BJ (cell line): ENCODE measurements around the gene DRC7. TPM values are rescaled to one million over a fixed set of nuclear protein-coding genes. Genes with fewer than 3 reads are reported as not detected.
A peak's percentile ranks its signal among the peaks of the same experiment; 100 is the strongest.

Experiments used
- CTCF ChIA-PET: fragments of 350-600 bp; formaldehyde crosslinking; extraction: SDS; loops from one replicate; lab custom pipeline; 2021; ENCODE audit warnings: antibody characterized with exemption, inconsistent platforms; lab: Yijun Ruan, JAX
- POLR2A ChIA-PET: fragments of 300-600 bp; sonication (Branson Sonifier 250); formaldehyde crosslinking; extraction: SDS; loops from one replicate; lab custom pipeline; 2021; ENCODE audit warnings: antibody characterized with exemption; lab: Charles Lee
- DNase-seq: peaks from one replicate; pipeline ENCODE4 v3.0.0-alpha.2; 2011; ENCODE audit warnings: low read depth
- H3K27me3 ChIP-seq: 2 replicates; pipeline ENCODE4 v1.6.0; 2011; ENCODE audit warnings: low read length; ENCODE audit not compliant: control insufficient read depth, insufficient read depth
- H3K36me3 ChIP-seq: 2 replicates; pipeline ENCODE4 v1.5.1; 2011; ENCODE audit warnings: low read length; ENCODE audit not compliant: control insufficient read depth, insufficient read depth
- H3K4me3 ChIP-seq: 2 replicates; pipeline ENCODE4 v1.5.1; 2011; ENCODE audit warnings: low read depth, mild to moderate bottlenecking, control low read depth, low read length
- polyA plus RNA-seq: library from polyadenylated mRNA; depleted of rRNA; stranded (reverse); fragments of >200 nt; gene quantifications from 2 replicates; pipeline ENCODE4 v1.2.3, GENCODE V29; 2011
- TF ChIP-seq, protein P1 (sequence below): IDR thresholded peaks from 2 replicates; pipeline ENCODE4 v1.5.1; 2011; ENCODE audit warnings: low read depth, mild to moderate bottlenecking, control low read depth, inconsistent platforms, low read length, moderate library complexity; ENCODE audit not compliant: insufficient read depth

Gene DRC7
- polyA plus RNA-seq, 1 experiment = not detected

- TF ChIP-seq, protein P1, sequence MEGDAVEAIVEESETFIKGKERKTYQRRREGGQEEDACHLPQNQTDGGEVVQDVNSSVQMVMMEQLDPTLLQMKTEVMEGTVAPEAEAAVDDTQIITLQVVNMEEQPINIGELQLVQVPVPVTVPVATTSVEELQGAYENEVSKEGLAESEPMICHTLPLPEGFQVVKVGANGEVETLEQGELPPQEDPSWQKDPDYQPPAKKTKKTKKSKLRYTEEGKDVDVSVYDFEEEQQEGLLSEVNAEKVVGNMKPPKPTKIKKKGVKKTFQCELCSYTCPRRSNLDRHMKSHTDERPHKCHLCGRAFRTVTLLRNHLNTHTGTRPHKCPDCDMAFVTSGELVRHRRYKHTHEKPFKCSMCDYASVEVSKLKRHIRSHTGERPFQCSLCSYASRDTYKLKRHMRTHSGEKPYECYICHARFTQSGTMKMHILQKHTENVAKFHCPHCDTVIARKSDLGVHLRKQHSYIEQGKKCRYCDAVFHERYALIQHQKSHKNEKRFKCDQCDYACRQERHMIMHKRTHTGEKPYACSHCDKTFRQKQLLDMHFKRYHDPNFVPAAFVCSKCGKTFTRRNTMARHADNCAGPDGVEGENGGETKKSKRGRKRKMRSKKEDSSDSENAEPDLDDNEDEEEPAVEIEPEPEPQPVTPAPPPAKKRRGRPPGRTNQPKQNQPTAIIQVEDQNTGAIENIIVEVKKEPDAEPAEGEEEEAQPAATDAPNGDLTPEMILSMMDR = no peak
- Histone ChIP-seq H3K36me3 (no peaks in the 10 kb centered on the region), H3K4me3 (no peak overlapping the region), H3K27me3 (peaks cover 2% of the 10 kb centered on the region)
- ChIA-PET CTCF (interaction anchor here (0.8 to 1.5 kb wide), 4 partner anchors 14 to 145 kb away, joined by 3 to 7 read pairs (median 4); partner anchors contain the start of gene KATNB1), POLR2A (no interaction called here)
- no peak for DNase-seq
Measured at GRCh38 chr16:57721356-57722209, 27.0 kb downstream of the DRC7 start.

GRCh38 chr16:57722210-57722499, 27.5 kb downstream of the DRC7 start:
- Histone ChIP-seq H3K27me3 (peaks cover 2% of the 10 kb centered on the region), H3K36me3 (no peaks in the 10 kb centered on the region), H3K4me3 (no peak overlapping the region)
- ChIA-PET CTCF (interaction anchor here (0.9 to 1.8 kb wide), 2 partner anchors 141 to 145 kb away, joined by 4 read pairs; no protein-coding TSS in a partner anchor), POLR2A (no interaction called here)
- TF ChIP-seq, protein P1 = no peak
- DNase-seq = no peak

DNA sequence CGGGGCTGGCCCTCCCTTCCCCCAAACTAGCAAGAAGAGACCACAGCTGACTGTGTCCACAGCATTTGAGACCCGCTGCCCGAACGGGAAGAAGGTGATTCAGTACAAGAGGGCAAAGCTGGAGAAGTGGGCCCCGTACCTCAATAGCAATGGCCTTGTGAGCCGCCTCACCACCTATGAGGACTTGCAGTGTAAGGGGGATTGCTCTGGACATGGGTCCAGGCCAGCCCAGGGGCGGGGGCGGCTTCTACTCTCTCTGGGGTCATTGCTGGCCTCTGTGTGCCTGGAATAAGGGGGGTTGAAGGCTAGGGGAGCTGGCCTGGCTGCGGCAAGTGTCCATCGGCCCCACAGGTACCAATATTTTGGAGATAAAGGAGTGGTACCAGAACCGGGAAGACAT, 28.0 kb downstream of the DRC7 start:
- Histone ChIP-seq H3K36me3 (no peaks in the 10 kb centered on the region), H3K27me3 (peaks cover 2% of the 10 kb centered on the region), H3K4me3 (no peak overlapping the region)
- ChIA-PET CTCF (interaction anchor here (0.7 to 1.8 kb wide), 4 partner anchors 141 to 279 kb away, joined by 3 to 4 read pairs (median 4); partner anchors contain the start of gene USB1), POLR2A (no interaction called here)
- DNase-seq = no peak
- TF ChIP-seq, protein P1 = no peak

- Histone ChIP-seq H3K36me3 (no peaks in the 10 kb centered on the region), H3K27me3 (peaks cover 2% of the 10 kb centered on the region), H3K4me3 (no peak overlapping the region)
- TF ChIP-seq, protein P1 = peak; percentile 24; the same call in 1 of the 2 replicates
- DNase-seq = no peak
- ChIA-PET POLR2A (no interaction called here), CTCF (interaction anchor here (0.7 to 1.8 kb wide), 3 partner anchors 140 to 279 kb away, joined by 3 to 4 read pairs (median 4); partner anchors contain the start of gene USB1)
Measured at GRCh38 chr16:57723170-57723569, 28.6 kb downstream of the DRC7 start.

GRCh38 chr16:57724531-57724930, 29.9 kb downstream of the DRC7 start:
- ChIA-PET CTCF (interaction anchor here (0.9 to 1.3 kb wide), 3 partner anchors 8 to 34 kb away, joined by 3 to 4 read pairs (median 3); no protein-coding TSS in a partner anchor), POLR2A (no interaction called here)
- Histone ChIP-seq H3K4me3 (no peak overlapping the region), H3K27me3 (peaks cover 2% of the 10 kb centered on the region; the same call in 1 of the 2 replicates), H3K36me3 (no peaks in the 10 kb centered on the region)
- TF ChIP-seq, protein P1 = no peak
- DNase-seq = no peak
